H1 (cell line): ENCODE data around the gene HOXA6. TPM values are rescaled to one million over a fixed set of nuclear protein-coding genes. Genes with fewer than 3 reads are reported as not detected.

ENCODE experiments used
- ATF2 ChIP-seq: IDR thresholded peaks from 2 replicates; pipeline ENCODE4 v1.6.1; 2012; ENCODE audit warnings: low read length, inconsistent platforms
- CHD7 ChIP-seq: fragments of 300-600 bp; sonication (generic); IDR thresholded peaks from 2 replicates; pipeline ENCODE4 v1.7.1; 2012; ENCODE audit warnings: low read length, moderate library complexity, mild to moderate bottlenecking, inconsistent platforms; ENCODE audit not compliant: insufficient replicate concordance
- RBBP5 ChIP-seq: IDR thresholded peaks from 2 replicates; pipeline ENCODE4 v1.7.1; 2012; ENCODE audit warnings: low read depth, mild to moderate bottlenecking, inconsistent platforms, low read length, moderate library complexity, borderline replicate concordance
- TAF1 ChIP-seq: IDR thresholded peaks from 2 replicates; pipeline ENCODE4 v1.6.1; 2011; ENCODE audit warnings: mild to moderate bottlenecking, low read depth, low read length
- YY1 ChIP-seq: IDR thresholded peaks from 2 replicates; pipeline ENCODE4 v1.6.1; 2011; ENCODE audit warnings: low read depth, mild to moderate bottlenecking, low read length
- polyA plus RNA-seq, 7 experiments: library from polyadenylated mRNA; depleted of rRNA in 3 of 7; stranded (reverse) in 5 of 7; unstranded in 2 of 7; fragments of >200 nt in 5 of 7; fragments of 200-250 nt in 2 of 7; gene quantifications; 1 replicate in 5 of 7; 2 replicates in 1 of 7; 4 replicates in 1 of 7; pipeline versions ENCODE4 v1.2.1 to v1.2.3, GENCODE V29; 2011 to 2013; ENCODE audit warnings: missing spikeins in 2 of 7, mixed read lengths in 2 of 7
- total RNA-seq: library from RNA; stranded (reverse); fragmentation: NEBNext Ultra II Directional; extraction: Animal tissue kit (Norgen Biotek cat#: 25700); gene quantifications from 2 replicates; pipeline ENCODE4 v1.2.1, GENCODE V29; 2021

Gene HOXA6
- total and polyA plus RNA-seq, 2 of the 8 experiments (the other 6 are each of a cell fraction or from before 2014, with no cell fraction given) = not detected

GRCh38 chr7:27100694-27101170, 46.8 kb downstream of the HOXA6 start (continued):
- TF ChIP-seq CHD7 (no peak), TAF1 (no peak), ATF2 (peak; percentile 55; the same call in 1 of the 2 replicates), RBBP5 (no peak), YY1 (peak; percentile 34; the same call in 1 of the 2 replicates)
